Endothelial cell (in vitro differentiated cells): Measurements from ENCODE around the gene SELL. TPM values are rescaled to one million over a fixed set of nuclear protein-coding genes. Genes with fewer than 3 reads are reported as not detected.

ENCODE experiments used
- DNase-seq: peaks from one replicate; pipeline ENCODE4 v3.0.0; 2021; ENCODE audit warnings: low spot score
- H3K27ac Mint-ChIP-seq: one replicate; pipeline ENCODE4 v1.8.0; 2021; ENCODE audit warnings: mixed read lengths, inconsistent platforms; ENCODE audit not compliant: unreplicated experiment
- H3K27me3 Mint-ChIP-seq: one replicate; pipeline ENCODE4 v1.8.0; 2021; ENCODE audit warnings: mild to moderate bottlenecking, moderate library complexity, mixed read lengths, inconsistent platforms; ENCODE audit not compliant: unreplicated experiment
- H3K36me3 Mint-ChIP-seq: one replicate; pipeline ENCODE4 v1.8.0; 2021; ENCODE audit warnings: mild to moderate bottlenecking, low read depth, mixed read lengths, inconsistent platforms; ENCODE audit not compliant: unreplicated experiment
- H3K4me1 Mint-ChIP-seq: one replicate; pipeline ENCODE4 v1.8.0; 2021; ENCODE audit warnings: mild to moderate bottlenecking, mixed read lengths, inconsistent platforms; ENCODE audit not compliant: unreplicated experiment
- H3K4me3 Mint-ChIP-seq: one replicate; pipeline ENCODE4 v1.8.0; 2021; ENCODE audit warnings: mild to moderate bottlenecking, mixed read lengths, inconsistent platforms; ENCODE audit not compliant: unreplicated experiment
- H3K9me3 Mint-ChIP-seq: one replicate; pipeline ENCODE4 v1.8.0; 2021; ENCODE audit warnings: mixed read lengths, inconsistent platforms; ENCODE audit not compliant: unreplicated experiment
- CTCF ChIP-seq: fragments of 200-600 bp; sonication (generic); IDR thresholded peaks from one replicate; pipeline ENCODE4 v1.5.0; 2021; ENCODE audit warnings: antibody characterized with exemption; ENCODE audit not compliant: unreplicated experiment
- total RNA-seq: library from RNA; stranded (reverse); fragmentation: NEBNext Ultra II Directional; extraction: Animal tissue kit (Norgen Biotek cat#: 25700); gene quantifications from one replicate; pipeline ENCODE4 v1.2.1, GENCODE V29; 2021; ENCODE audit not compliant: unreplicated experiment

Gene SELL
- total RNA-seq, 1 donor from 2014 or later = 0.82 TPM

- DNase-seq = no peak
- TF ChIP-seq CTCF = no peak
- Mint-ChIP-seq H3K27ac (no peak overlapping the region), H3K27me3 (no peaks in the 10 kb centered on the region), H3K4me1 (peaks cover 9% of the 10 kb centered on the region), H3K36me3 (no peaks in the 10 kb centered on the region), H3K4me3 (no peak overlapping the region), H3K9me3 (no peaks in the 10 kb centered on the region)
Measured at GRCh38 chr1:169644297-169644696, 67.1 kb downstream of the SELL start.

Other genes with a start within 250 kb of the SELL start
- 6.1 TPM for gene SLC19A2, start 225.7 kb downstream of the SELL start, total RNA-seq
- not detected for gene F5, start 125.1 kb downstream of the SELL start, total RNA-seq
- 0.21 TPM for gene SELP, start 81.5 kb downstream of the SELL start, total RNA-seq
- 14.3 TPM for gene SELE, start 22.5 kb upstream of the SELL start, total RNA-seq
- 7.0 TPM for gene METTL18, start 83.3 kb upstream of the SELL start, total RNA-seq
- gene SCYL3, start 182.3 kb upstream of the SELL start, total RNA-seq = 19.2 TPM